ENCODE measurements around the gene THSD4. TPM values are rescaled to one million over a fixed set of nuclear protein-coding genes. Genes with fewer than 3 reads are reported as not detected.
A peak's percentile ranks its signal among the peaks of the same experiment; 100 is the strongest.

THSD4 gene
- polyA plus RNA-seq, 2 of the 4 experiments (the other 2 are of a cell fraction), result 15.8 to 40.7 TPM

GRCh38 chr15:71807691-71808091 is 692.4 kb downstream of the THSD4 start:
- WGBS (ENCODE audit: missing lambda C conversion rate), result 73% methylated on average over 4 of the region's 4 CpGs
- H3K4me3 ChIP-seq, result no peak overlapping the region
- ChIA-PET CTCF (interaction anchor here (0.9 to 13.3 kb wide), 7 partner anchors 17 to 349 kb away, joined by 3 to 522 read pairs (median 4); no protein-coding TSS in a partner anchor), POLR2A (no interaction called here)
- DNase-seq (ENCODE audit: low read depth in 1 of 2, low spot score in 1 of 2), result no peak
- peak overlapping the region; percentile 1; the same call in 1 of the 3 replicates for H3K4me2 ChIP-seq
- H3K27ac ChIP-seq, result peak overlapping the region; percentile 77 to 84; a peak in 5 of 6 replicates
- FAIRE-seq, result no peak
- peaks cover 45% of the 10 kb centered on the region for H3K4me1 ChIP-seq
- ATAC-seq, result no peak; a peak in 1 of 6 replicates
- no peaks in the 10 kb centered on the region for H3K9me3 ChIP-seq
- TF ChIP-seq FOXS1 (CRISPR knock-in tag; IDR thresholded peaks at IDR 0.05) (no peak), ZC3H11A (IDR thresholded peaks at IDR 0.05) (no peak), CHD4 (IDR thresholded peaks at IDR 0.05; ENCODE audit: borderline replicate concordance) (no peak), SREBF2 (IDR thresholded peaks at IDR 0.05) (no peak), CTCF (IDR thresholded peaks at IDR 0.05) (no peak), PBX3 (IDR thresholded peaks at IDR 0.05) (no peak), ATOH8 (CRISPR knock-in tag; IDR thresholded peaks at IDR 0.05; ENCODE audit: low read depth) (no peak), JUN (IDR thresholded peaks at IDR 0.05) (no peak), ZNF302 (CRISPR knock-in tag; IDR thresholded peaks at IDR 0.05) (no peak), POLR2AphosphoS2 (conservative IDR thresholded peaks at IDR 0.05; ENCODE audit: low read length) (no peak), HEYL (CRISPR knock-in tag; IDR thresholded peaks at IDR 0.05) (no peak)

GRCh38 chr15:71808311-71809020 is 693.2 kb downstream of the THSD4 start:
- Histone ChIP-seq H3K27ac (peak overlapping the region; percentile 77 to 84; a peak in 5 of 6 replicates), H3K4me2 (no peak overlapping the region), H3K4me1 (peaks cover 45% of the 10 kb centered on the region), H3K9me3 (no peaks in the 10 kb centered on the region), H3K4me3 (no peak overlapping the region)
- ChIA-PET CTCF (interaction anchor here (0.9 to 13.3 kb wide), 7 partner anchors 18 to 428 kb away, joined by 3 to 522 read pairs (median 3); no protein-coding TSS in a partner anchor), POLR2A (no interaction called here)
- TF ChIP-seq HOXB13 (CRISPR knock-in tag; IDR thresholded peaks at IDR 0.05; ENCODE audit: low read depth), result no peak
- TF ChIP-seq HOXB5 (CRISPR knock-in tag; IDR thresholded peaks at IDR 0.05), result no peak
- no peak for TF ChIP-seq PBX3 (IDR thresholded peaks at IDR 0.05)
- TF ChIP-seq JUN (IDR thresholded peaks at IDR 0.05), result no peak
- TF ChIP-seq EHMT2 (IDR thresholded peaks at IDR 0.05; ENCODE audit: low read depth), result no peak
- TF ChIP-seq ATOH8 (CRISPR knock-in tag; IDR thresholded peaks at IDR 0.05; ENCODE audit: low read depth), result no peak
- no peak for TF ChIP-seq HOXA7 (CRISPR knock-in tag; IDR thresholded peaks at IDR 0.05)
- TF ChIP-seq CHD2 (IDR thresholded peaks at IDR 0.05; ENCODE audit: low read length, partially characterized antibody), result no peak
- TF ChIP-seq ZC3H11A (IDR thresholded peaks at IDR 0.05), result no peak
- TF ChIP-seq RARB (CRISPR knock-in tag; IDR thresholded peaks at IDR 0.05), result no peak
- TF ChIP-seq TFCP2L1 (CRISPR knock-in tag; IDR thresholded peaks at IDR 0.05), result no peak
- TF ChIP-seq CBX2 (IDR thresholded peaks at IDR 0.05; ENCODE audit: borderline replicate concordance, low read depth), result no peak
- no peak for TF ChIP-seq MAX (IDR thresholded peaks at IDR 0.05)
- TF ChIP-seq ZNF302 (CRISPR knock-in tag; IDR thresholded peaks at IDR 0.05), result no peak
- WGBS (ENCODE audit: missing lambda C conversion rate), result 90% methylated on average over 18 of the region's 18 CpGs
- FAIRE-seq (no peak), ATAC-seq (no peak), DNase-seq (ENCODE audit: low read depth in 1 of 2, low spot score in 1 of 2) (no peak)

Measured in A549 (cell line).